ENCODE data around the gene RPH3AL.
"Not testable (repeated sequence)": the region's sequence is repeated elsewhere in the genome, so short reads cannot be mapped to it uniquely, and the experiment has no call there.

The RPH3AL gene

GRCh38 chr17:228951-229708 is 123.5 kb downstream of the RPH3AL start:
- in situ Hi-C loops (cut with MboI; ENCODE audit: low sequenced_read_pairs), result no loop called here

- in situ Hi-C loops (cut with MboI; ENCODE audit: low sequenced_read_pairs), result no loop called here
Measured at GRCh38 chr17:227946-228615, 124.5 kb downstream of the RPH3AL start.

GRCh38 chr17:227078-227945 is 125.3 kb downstream of the RPH3AL start:
- in situ Hi-C loops (cut with MboI; ENCODE audit: low sequenced_read_pairs), result no loop called here

GRCh38 chr17:226108-227077 is 126.2 kb downstream of the RPH3AL start:
- in situ Hi-C loops (cut with MboI; ENCODE audit: low sequenced_read_pairs), result no loop called here

GRCh38 chr17:225551-225950 is 127.1 kb downstream of the RPH3AL start:
- in situ Hi-C loops (cut with MboI; ENCODE audit: low sequenced_read_pairs), result no loop called here

- in situ Hi-C loops (cut with MboI; ENCODE audit: low sequenced_read_pairs), result not testable (repeated sequence)
Measured at GRCh38 chr17:224576-224975, 128.0 kb downstream of the RPH3AL start.

- in situ Hi-C loops (cut with MboI; ENCODE audit: low sequenced_read_pairs), result no loop called here
Measured at GRCh38 chr17:223723-224471, 128.7 kb downstream of the RPH3AL start.

GRCh38 chr17:222172-222571 is 130.4 kb downstream of the RPH3AL start:
- in situ Hi-C loops (cut with MboI; ENCODE audit: low sequenced_read_pairs), result no loop called here

GRCh38 chr17:219696-220095 is 132.9 kb downstream of the RPH3AL start:
- in situ Hi-C loops (cut with MboI; ENCODE audit: low sequenced_read_pairs), result no loop called here

- in situ Hi-C loops (cut with MboI; ENCODE audit: low sequenced_read_pairs), result no loop called here
Measured at GRCh38 chr17:218432-219110, 134.0 kb downstream of the RPH3AL start.

GRCh38 chr17:216625-217024 is 136.0 kb downstream of the RPH3AL start:
- in situ Hi-C loops (cut with MboI; ENCODE audit: low sequenced_read_pairs), result no loop called here

- in situ Hi-C loops (cut with MboI; ENCODE audit: low sequenced_read_pairs), result not testable (repeated sequence)
Measured at GRCh38 chr17:215563-216478, 136.8 kb downstream of the RPH3AL start.

GRCh38 chr17:214881-215331 is 137.7 kb downstream of the RPH3AL start:
- in situ Hi-C loops (cut with MboI; ENCODE audit: low sequenced_read_pairs), result no loop called here

GRCh38 chr17:213286-214105 is 139.1 kb downstream of the RPH3AL start:
- in situ Hi-C loops (cut with MboI; ENCODE audit: low sequenced_read_pairs), result no loop called here

- in situ Hi-C loops (cut with MboI; ENCODE audit: low sequenced_read_pairs), result no loop called here
Measured at GRCh38 chr17:210402-210801, 142.2 kb downstream of the RPH3AL start.

- in situ Hi-C loops (cut with MboI; ENCODE audit: low sequenced_read_pairs), result no loop called here
Measured at GRCh38 chr17:208429-208828, 144.2 kb downstream of the RPH3AL start.

GRCh38 chr17:207775-208174 is 144.8 kb downstream of the RPH3AL start:
- in situ Hi-C loops (cut with MboI; ENCODE audit: low sequenced_read_pairs), result no loop called here

All from HL-60/S4 (cell line).